PC-9 (cell line): ENCODE data around the gene FBLN2.

Source experiments
- EZH2 ChIP-seq: fragments of 200-600 bp; sonication (generic); IDR thresholded peaks from 2 replicates; pipeline ENCODE4 v1.8.0; 2017; ENCODE audit warnings: antibody characterized with exemption, low read depth
- TF ChIP-seq, protein P1 (sequence below): fragments of 200-600 bp; sonication (generic); conservative IDR thresholded peaks from 2 replicates; pipeline ENCODE4 v1.6.1; 2017; ENCODE audit warnings: mixed run types, antibody characterized with exemption, mild to moderate bottlenecking, moderate library complexity

DNA sequence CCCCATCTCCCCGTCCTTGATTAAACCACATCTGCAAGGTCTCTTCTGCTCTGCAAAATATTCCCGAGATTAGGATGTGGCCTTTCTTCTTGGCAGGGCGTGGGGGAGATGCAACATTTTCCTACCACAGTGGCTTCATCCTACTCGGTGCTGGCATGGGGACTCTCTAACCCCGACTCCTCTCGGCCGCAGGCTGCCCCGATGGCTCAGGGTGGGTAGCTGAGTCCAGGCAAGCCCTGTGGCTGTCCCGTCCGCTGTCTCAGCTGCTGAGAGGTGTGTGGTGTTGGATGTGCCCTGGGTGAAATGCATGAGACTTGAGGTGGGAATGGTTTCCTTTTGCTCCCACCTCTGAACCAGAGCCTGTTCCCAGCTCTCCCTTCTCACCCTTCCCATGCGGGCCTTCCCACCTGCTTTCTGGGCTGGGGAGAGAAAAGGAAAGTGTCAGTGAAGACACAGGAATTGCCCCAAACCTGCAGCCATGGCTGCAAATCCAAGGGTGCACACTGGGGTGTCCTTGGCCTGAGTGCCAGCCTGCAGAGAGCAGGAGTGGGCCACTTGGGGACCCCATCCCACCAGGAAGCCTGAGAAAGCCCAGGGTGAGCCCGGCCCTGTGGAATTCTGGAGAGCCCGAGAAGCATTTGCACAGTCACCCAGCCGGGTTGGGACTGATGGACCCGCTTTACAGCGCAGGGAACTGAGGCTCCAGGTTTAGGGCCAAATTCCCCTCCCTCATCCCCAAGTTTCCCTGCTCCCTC, 115.0 kb downstream of the FBLN2 start:
- TF ChIP-seq, protein P1, sequence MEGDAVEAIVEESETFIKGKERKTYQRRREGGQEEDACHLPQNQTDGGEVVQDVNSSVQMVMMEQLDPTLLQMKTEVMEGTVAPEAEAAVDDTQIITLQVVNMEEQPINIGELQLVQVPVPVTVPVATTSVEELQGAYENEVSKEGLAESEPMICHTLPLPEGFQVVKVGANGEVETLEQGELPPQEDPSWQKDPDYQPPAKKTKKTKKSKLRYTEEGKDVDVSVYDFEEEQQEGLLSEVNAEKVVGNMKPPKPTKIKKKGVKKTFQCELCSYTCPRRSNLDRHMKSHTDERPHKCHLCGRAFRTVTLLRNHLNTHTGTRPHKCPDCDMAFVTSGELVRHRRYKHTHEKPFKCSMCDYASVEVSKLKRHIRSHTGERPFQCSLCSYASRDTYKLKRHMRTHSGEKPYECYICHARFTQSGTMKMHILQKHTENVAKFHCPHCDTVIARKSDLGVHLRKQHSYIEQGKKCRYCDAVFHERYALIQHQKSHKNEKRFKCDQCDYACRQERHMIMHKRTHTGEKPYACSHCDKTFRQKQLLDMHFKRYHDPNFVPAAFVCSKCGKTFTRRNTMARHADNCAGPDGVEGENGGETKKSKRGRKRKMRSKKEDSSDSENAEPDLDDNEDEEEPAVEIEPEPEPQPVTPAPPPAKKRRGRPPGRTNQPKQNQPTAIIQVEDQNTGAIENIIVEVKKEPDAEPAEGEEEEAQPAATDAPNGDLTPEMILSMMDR: no peak
- TF ChIP-seq EZH2: no peak
